ENCODE results near the gene GGT6. TPM values are rescaled to one million over a fixed set of nuclear protein-coding genes. Genes with fewer than 3 reads are reported as not detected.
"Not testable (repeated sequence)": the region's sequence is repeated elsewhere in the genome, so short reads cannot be mapped to it uniquely, and the experiment has no call there.

Gene GGT6
- total and polyA plus RNA-seq, 8 donors: 20.7 to 36.1 (median 32.9) TPM

DNA sequence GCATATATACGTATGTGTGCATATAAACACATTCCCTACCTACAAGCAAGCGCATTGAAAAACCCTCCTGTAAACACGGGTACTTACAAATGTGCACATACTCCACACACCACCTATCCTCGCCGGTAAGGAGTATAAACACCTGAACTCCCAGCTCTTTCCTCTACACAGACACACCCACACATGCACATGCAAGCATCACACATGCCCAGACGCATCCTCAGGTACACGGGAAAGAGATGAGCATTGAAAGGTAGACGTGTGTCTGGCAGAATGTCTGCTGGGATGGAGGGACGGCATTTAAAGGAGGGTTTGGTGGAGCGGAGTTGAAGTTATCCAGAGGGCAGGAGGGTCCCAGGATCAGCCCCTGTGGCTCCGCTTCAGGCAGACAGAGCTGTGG is 19.3 kb upstream of the GGT6 start:
- ATAC-seq: no peak
- no peak for DNase-seq
- TF ChIP-seq, protein P1, sequence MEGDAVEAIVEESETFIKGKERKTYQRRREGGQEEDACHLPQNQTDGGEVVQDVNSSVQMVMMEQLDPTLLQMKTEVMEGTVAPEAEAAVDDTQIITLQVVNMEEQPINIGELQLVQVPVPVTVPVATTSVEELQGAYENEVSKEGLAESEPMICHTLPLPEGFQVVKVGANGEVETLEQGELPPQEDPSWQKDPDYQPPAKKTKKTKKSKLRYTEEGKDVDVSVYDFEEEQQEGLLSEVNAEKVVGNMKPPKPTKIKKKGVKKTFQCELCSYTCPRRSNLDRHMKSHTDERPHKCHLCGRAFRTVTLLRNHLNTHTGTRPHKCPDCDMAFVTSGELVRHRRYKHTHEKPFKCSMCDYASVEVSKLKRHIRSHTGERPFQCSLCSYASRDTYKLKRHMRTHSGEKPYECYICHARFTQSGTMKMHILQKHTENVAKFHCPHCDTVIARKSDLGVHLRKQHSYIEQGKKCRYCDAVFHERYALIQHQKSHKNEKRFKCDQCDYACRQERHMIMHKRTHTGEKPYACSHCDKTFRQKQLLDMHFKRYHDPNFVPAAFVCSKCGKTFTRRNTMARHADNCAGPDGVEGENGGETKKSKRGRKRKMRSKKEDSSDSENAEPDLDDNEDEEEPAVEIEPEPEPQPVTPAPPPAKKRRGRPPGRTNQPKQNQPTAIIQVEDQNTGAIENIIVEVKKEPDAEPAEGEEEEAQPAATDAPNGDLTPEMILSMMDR (IDR thresholded peaks at IDR 0.05): no peak
- no peak for FAIRE-seq
- intact Hi-C loops (cut with DNase I): no loop called here
- Histone ChIP-seq H3K9me3 (no peaks in the 10 kb centered on the region), H3K27me3 (peaks cover 0 to 5% (median 0%) of the 10 kb centered on the region in 4 donors), H3K4me3 (no peak overlapping the region), H3K4me1 (peaks cover 0 to 8% (median 0%) of the 10 kb centered on the region in 3 donors), H3K36me3 (no peaks in the 10 kb centered on the region), H3K27ac (no peak overlapping the region)
- 67 to 73% methylated on average over 11 of the region's 11 CpGs for WGBS, 2 donors

DNA sequence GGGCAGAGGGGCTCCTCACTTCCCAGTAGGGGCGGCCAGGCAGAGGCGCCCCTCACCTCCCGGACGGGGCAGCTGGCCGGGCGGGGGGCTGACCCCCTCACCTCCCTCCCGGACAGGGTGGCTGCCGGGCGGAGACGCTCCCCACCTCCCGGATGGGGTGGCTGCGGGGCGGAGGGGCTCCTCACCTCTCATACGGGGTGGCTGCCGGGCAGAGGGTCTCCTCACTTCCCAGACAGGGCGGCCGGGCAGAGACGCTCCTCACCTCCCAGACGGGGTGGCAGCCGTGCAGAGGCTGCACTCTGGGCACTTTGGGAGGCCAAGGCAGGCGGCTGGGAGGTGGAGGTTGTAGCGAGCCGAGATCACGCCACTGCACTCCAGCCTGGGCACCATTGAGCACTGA is 18.0 kb upstream of the GGT6 start:
- H3K4me1 ChIP-seq; H3K27me3 ChIP-seq; intact Hi-C loops (cut with DNase I); ATAC-seq; H3K36me3 ChIP-seq; H3K9me3 ChIP-seq; DNase-seq; FAIRE-seq; H3K4me3 ChIP-seq; H3K27ac ChIP-seq: not testable (repeated sequence)
- 90 to 95% methylated on average over 19 to 24 of the region's 24 CpGs for WGBS, 2 donors

DNA sequence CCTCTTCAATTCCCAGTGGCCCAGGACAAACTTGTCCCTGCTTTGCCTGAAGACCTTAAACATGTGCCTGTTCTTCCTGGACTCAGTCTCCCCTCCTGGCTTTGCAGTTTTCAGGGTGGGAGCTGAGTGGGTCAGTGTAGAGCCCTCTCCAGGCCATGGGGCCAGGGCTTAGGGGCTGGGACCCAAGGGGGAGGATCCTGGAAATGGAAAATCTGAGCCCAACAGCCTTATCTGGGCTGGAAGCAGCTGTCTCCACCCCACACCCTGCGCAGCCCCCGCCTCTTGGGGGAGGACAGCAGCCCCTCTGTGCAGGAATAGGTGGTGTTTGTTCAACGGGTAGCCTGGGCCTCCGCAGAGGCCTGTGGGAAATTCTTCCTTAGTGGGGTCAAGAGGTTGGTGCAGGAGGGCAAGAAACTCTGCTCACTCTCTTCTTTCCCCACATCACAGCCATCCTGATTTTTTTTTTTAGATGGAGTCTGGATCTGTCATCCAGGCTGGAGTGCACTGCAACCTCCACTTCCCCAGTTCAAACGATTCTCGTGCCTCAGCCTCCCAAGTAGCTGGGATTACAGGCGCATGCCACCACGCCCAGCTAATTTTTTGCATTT is 17.1 kb upstream of the GGT6 start:
- no peak overlapping the region for H3K27ac ChIP-seq
- no peak overlapping the region for H3K4me3 ChIP-seq
- no peaks in the 10 kb centered on the region for H3K4me1 ChIP-seq
- intact Hi-C loops (cut with DNase I): no loop called here
- ATAC-seq (no peak), FAIRE-seq (no peak), DNase-seq (no peak)
- 82 to 83% methylated on average over 8 of the region's 8 CpGs for WGBS, 2 donors
- TF ChIP-seq, protein P1 (IDR thresholded peaks at IDR 0.05): no peak
- no peaks in the 10 kb centered on the region for H3K36me3 ChIP-seq
- H3K9me3 ChIP-seq: no peaks in the 10 kb centered on the region
- H3K27me3 ChIP-seq: no peaks in the 10 kb centered on the region

DNA sequence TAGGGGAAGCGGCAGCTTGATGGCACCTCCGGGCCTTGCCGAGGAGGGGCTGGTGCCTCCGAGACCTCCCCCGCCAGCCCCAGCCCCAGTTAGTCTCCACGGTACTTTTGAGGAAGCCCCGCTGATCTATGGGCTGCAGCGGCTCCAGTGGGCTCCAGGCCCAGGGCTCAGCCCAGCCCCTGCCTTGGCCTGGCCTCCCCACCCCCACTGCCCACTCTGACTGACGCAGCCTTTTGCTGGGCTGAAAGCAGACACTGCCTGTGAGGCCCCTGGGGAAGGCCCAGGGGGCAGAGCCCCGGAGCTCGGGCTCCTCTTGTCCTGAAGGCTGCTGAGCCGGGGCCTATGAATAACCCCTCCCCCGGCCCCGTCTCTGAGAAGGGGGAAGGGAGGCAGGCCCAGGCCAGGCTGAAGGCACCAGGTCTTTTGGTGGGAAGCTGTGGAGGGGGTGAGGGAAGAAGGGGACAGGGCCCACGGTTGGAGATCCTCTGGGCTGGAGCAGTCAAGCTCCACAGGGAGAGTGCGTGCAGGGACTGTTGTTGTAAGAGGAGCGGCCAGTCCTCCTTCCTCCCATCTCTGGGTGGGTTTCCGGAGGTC is 16.4 kb upstream of the GGT6 start:
- Histone ChIP-seq H3K9me3 (no peaks in the 10 kb centered on the region), H3K4me1 (no peaks in the 10 kb centered on the region), H3K27ac (no peak overlapping the region), H3K4me3 (no peak overlapping the region), H3K36me3 (no peaks in the 10 kb centered on the region), H3K27me3 (no peaks in the 10 kb centered on the region)
- intact Hi-C loops (cut with DNase I): no loop called here
- WGBS, 2 donors: 77 to 88% methylated on average over 15 to 18 of the region's 18 CpGs
- TF ChIP-seq, protein P1 (IDR thresholded peaks at IDR 0.05): no peak
- no peak for FAIRE-seq
- DNase-seq: peak in 1 of 6 donors; percentile 43
- no peak for ATAC-seq

DNA sequence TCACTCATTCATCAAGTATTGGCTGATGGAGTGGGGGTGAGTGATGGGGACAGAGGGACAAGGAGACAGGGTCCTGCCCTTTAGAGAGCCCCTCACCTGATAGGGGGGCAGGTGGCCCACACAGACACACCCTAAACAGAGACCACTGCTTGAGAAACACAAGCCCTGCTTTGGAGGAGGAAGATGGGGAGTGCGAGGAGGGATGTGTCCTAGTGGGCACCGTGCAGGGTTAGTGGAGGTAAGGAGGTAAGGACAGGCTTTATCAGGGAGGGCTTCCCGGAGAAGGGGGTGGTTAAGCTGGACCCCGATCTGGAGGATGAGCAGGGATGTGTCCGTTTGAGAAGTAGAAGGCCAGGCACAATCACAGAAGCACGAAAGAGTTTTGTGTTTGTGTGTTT is 15.8 kb upstream of the GGT6 start:
- DNase-seq: no peak
- FAIRE-seq: no peak
- Histone ChIP-seq H3K27ac (no peak overlapping the region), H3K27me3 (no peaks in the 10 kb centered on the region), H3K4me1 (no peaks in the 10 kb centered on the region), H3K36me3 (no peaks in the 10 kb centered on the region), H3K4me3 (no peak overlapping the region), H3K9me3 (no peaks in the 10 kb centered on the region)
- WGBS, 2 donors: 64 to 71% methylated on average over 6 of the region's 6 CpGs
- ATAC-seq: no peak
- TF ChIP-seq, protein P1 (IDR thresholded peaks at IDR 0.05): no peak
- intact Hi-C loops (cut with DNase I): no loop called here

All from pancreas (tissue), 10 donors.